Measurements from ENCODE around the gene TMEM270.
"Not testable (repeated sequence)": the region's sequence is repeated elsewhere in the genome, so short reads cannot be mapped to it uniquely, and the experiment has no call there.

TMEM270 gene, protein sequence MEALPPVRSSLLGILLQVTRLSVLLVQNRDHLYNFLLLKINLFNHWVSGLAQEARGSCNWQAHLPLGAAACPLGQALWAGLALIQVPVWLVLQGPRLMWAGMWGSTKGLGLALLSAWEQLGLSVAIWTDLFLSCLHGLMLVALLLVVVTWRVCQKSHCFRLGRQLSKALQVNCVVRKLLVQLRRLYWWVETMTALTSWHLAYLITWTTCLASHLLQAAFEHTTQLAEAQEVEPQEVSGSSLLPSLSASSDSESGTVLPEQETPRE
- 0 reads per million in 3 experiments for total RNA-seq

- no peak for DNase-seq
Measured at GRCh38 chr7:73860859-73861258, at the start of gene TMEM270. TSS of gene TMEM270 (plus strand) at chr7:73861159. CDS start at chr7:73861195, 36 bp downstream.

DNA sequence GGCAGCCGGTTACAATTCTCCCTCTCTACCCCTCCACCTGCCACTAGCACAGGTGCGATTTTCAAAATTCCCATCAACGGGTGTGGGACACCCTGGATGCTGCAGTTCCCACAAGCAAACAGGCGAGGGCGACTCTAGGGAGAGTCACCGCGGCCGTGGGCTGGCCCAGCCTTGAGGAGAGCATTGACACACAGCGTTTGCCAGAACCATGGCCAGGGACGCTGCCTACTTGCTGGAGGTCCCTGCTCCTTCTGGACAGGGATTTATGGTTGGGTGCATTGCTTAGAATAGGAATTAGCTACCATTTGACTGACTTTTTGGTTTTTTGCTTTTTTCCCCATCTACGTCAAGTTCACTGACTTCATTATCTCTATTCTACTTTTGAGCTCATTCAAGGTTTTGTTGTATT lies 49.2 kb upstream of the TMEM270 start:
- DNase-seq: peak; percentile 27

DNA sequence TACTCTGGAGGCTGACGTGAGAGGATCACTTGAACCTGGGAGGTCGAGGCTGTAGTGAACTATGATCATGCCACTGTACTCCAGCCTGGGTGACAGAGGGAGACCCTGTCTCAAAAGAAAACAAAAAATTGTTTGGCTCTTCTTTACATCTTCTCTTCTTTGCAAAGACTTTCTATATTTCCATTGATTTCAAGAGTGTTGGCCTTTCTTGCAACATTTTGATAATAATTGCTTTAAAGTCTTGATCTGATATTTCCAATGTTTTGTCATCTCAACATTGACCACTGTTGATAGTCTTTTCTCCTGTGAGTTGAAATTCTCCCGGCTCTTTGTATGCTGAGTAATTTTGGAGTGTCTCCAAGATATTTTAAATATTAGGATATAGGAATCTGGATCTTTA lies 48.0 kb upstream of the TMEM270 start:
- no peak for DNase-seq

DNA sequence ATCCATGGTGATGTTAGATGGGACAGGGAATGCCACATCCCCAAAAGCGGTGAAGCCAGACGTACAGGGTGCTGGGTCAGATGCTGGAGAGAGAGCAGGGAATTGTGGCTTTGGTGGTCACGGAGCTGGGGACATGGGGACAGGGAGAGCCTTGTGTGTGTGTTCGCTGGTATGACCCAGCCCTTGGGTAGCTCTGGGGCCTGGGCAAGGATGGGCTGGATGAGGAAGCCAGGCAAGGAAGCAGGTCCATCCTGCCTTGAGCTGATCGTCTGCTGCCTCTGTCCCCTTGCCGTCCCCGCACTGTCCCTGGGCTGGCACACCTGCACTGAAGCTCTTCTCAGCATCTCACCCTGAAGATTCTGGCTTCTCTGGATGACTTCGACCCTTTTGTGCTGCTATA lies 45.5 kb upstream of the TMEM270 start:
- DNase-seq: no peak

- DNase-seq: no peak
Measured at GRCh38 chr7:73817121-73817520, 43.8 kb upstream of the TMEM270 start.

- no peak for DNase-seq
Measured at GRCh38 chr7:73820013-73820412, 40.9 kb upstream of the TMEM270 start.

DNA sequence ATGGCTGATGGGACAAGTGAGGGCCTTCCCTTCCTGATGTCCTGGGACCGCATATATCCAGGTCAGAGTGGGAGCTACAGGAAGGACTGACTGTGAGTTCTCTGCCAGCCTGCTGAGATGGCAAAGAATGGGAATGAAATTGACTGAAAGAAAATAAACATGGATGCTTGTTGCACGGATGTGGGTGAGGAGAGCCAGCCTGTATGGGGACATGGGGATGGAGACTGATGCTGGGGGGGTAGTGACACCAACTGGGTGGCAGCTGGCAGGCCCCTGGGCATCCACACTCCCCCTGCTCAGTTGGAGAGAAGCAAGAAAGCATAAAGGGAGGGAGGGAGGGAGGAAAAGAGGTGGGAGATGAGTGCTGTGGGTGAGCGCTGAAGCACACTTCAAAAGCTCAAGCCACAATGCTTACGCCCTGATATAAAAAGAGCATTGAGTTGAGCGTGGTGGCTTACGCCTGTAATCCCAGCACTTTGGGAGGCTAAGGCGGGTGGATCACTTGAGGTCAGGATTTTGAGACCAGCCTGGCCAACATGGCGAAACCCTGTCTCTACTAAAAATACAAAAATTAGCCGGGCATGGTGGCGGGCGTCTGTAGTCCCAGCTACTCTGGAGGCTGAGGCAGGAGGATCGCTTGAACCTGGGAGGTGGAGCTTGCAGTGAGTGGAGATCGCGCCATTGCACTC lies 39.2 kb upstream of the TMEM270 start:
- not testable (repeated sequence) for DNase-seq

DNA sequence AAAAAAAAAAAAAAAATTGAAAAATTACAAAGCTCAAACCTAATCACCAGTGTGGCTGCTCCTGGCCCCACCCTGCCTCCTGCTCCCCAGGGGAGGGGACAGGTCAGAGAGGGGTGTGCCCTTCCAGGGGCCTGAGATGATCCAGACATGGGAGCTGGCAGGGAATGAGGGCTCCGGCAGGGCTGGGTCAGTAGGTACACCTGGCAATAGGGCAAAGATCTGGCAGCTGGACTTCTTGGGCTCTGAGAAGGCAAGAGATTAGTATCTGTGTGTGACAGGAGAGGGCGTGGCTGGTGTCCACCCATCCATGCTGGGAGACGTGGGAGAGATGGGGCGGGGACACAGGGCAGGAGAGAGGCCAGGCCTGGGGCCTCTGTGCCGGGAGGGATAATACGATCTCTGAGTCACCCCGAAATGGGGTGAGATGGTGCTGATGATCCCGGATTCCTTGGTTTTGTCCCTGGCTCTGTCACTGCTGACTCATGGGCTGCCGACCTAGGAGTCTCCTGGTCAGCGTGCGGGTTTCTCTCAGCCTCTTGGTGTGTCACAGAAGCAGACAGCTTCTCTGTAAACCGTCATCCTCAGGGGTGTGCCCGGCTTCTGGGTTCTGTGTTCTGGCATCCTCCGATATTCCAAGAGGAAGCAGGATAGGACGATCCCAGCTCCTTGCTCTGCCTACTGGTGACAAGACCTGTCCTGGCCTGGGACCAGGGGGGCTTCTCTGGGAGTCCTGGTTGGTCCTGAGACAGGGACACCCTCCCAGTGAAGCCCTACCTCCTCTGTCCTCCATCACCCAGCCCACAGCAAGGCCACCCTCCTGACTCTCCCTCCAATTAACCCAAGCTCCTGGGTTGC lies 38.4 kb upstream of the TMEM270 start:
- DNase-seq: no peak

DNA sequence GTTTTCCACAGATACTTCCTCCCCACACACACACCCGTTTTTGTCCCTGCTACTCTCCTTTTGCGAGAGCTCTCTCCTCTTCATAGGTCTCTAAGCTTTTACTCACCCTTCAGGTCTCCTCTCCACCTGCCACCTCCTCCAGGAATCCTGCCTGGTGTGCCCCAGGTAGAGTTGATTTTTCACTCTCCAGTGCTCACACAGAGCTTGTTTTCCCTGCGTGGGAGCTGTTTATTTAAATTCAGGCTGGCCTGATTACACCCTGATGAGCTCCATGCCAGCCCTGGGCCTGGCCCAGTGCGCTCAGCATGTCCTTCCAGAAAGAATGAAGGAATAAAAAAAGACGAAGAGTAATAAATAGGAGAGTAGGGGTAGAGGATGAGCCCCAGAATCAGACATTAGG lies 37.7 kb upstream of the TMEM270 start:
- no peak for DNase-seq

DNA sequence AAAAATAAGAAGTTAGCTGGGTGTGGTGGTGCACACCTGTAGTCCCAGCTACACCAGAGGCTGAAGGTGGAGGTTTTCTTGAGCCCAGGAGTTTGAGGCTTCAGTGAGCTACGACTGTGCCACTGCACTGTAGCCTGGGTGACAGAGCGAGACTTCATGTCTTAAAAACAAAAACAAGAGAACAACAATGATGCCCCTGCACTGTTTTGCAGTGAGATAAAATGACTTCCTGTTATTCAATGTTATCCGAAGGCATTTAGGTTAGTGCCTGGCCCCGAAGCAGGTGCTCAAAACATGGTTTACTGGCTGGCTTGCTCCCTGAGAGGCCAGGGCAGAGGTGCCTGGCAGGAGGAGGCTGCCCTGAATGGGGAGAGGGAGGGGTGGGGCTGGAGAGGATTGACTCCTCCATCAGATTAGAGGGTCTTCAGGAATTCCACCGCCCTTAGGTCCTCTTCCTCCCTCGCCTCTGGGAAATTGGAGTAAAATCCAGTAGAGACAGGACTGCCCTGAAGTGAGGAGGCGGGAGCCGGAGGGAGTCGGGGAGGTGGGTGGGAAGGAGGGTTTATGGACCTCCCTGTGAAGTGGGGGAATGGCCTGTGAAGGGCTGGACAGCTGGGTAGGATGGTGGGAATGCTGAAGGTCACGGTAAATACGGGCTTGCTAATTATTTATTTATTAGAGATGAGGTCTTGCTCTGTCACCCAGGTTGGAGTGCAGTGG lies 36.9 kb upstream of the TMEM270 start:
- DNase-seq: no peak

DNA sequence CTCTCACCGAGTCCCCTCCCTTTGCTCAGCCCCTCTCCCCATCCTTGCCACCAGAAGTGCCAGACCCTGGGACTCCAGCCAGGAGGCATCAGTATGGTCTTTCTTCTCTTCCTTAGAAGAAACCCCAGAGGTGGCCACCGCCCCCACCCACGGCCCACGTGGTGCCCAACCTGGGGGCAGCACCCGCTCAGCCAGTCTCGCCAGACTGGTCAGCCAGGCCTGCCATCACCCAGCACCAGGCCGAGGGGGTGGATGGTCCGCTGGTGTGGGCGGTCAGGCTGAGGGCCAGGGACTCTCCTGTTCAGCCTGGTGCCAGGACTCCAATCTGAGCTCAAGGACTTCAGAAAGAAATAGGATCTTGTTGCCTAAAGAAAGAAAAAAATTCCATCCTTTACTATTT lies 36.0 kb upstream of the TMEM270 start:
- no peak for DNase-seq

GRCh38 chr7:73827567-73828106 lies 33.3 kb upstream of the TMEM270 start:
- no peak for DNase-seq

DNA sequence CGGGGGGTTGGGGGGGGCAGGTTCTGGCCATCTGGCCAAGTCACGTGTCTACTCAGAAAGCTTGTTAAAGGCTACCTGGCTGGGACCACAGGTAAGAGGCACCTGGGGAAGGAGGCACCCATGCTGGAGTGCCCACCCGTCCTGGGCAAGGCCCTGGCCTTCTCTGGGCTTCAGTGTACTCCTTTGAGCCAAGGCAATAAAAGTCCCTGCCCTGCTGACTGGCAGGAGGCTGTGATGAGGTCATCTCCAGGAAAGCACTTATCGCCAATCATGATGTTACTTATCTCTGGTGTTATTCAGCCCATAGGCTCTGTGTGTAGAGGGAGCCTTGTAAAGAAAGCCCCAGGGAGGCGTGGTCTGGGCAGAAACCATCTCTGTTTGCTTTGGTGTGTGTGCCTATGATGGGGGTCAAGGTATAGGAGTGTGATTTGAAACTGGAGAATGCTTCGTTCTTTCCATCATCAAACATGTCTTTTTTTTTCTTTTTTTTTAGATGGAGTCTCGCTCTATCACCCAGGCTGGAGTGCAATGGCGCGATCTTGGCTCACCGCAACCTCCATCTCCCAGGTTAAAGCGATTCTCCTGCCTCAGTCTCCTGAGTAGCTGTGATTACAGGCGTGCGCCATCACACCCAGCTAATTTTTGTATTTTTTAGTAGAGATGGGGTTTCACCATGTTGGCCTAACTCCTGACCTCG lies 32.7 kb upstream of the TMEM270 start:
- DNase-seq: no peak

- DNase-seq: no peak
Measured at GRCh38 chr7:73828972-73829371, 32.0 kb upstream of the TMEM270 start.

- no peak for DNase-seq
Measured at GRCh38 chr7:73829505-73829904, 31.5 kb upstream of the TMEM270 start.

- DNase-seq: no peak
Measured at GRCh38 chr7:73829921-73830680, 30.9 kb upstream of the TMEM270 start.

DNA sequence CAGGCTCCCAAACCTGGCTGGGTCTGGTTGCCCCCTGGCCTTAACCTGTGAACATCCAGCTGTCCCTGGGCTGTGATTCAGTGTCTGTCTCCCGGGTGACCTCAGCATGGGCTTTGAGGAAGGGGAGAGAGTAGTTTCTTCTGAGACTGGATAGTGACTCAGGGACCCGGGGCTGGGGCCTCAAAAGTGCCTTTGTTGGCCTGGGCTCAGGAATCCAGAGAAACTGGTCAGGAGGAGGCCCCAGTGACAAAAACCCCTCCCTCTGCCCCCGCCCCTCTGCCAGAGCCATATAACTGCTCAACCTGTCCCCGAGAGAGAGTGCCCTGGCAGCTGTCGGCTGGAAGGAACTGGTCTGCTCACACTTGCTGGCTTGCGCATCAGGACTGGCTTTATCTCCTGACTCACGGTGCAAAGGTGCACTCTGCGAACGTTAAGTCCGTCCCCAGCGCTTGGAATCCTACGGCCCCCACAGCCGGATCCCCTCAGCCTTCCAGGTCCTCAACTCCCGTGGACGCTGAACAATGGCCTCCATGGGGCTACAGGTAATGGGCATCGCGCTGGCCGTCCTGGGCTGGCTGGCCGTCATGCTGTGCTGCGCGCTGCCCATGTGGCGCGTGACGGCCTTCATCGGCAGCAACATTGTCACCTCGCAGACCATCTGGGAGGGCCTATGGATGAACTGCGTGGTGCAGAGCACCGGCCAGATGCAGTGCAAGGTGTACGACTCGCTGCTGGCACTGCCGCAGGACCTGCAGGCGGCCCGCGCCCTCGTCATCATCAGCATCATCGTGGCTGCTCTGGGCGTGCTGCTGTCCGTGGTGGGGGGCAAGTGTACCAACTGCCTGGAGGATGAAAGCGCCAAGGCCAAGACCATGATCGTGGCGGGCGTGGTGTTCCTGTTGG lies 30.0 kb upstream of the TMEM270 start, which contains the start of gene CLDN4:
CLDN4 (plus strand) TSS at position 316 of the 903 bp plus-strand sequence; CDS start at position 522, 206 bp downstream.
- no peak for DNase-seq

DNA sequence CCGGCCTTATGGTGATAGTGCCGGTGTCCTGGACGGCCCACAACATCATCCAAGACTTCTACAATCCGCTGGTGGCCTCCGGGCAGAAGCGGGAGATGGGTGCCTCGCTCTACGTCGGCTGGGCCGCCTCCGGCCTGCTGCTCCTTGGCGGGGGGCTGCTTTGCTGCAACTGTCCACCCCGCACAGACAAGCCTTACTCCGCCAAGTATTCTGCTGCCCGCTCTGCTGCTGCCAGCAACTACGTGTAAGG lies 29.4 kb upstream of the TMEM270 start:
- no peak for DNase-seq

- no peak for DNase-seq
Measured at GRCh38 chr7:73831834-73832651, 28.9 kb upstream of the TMEM270 start.

Measured in central memory CD4-positive, alpha-beta T cell (primary cell).